GM10847 (cell line): Measurements from ENCODE around the gene STAC3.

Experiments
- POLR2A ChIP-seq: IDR thresholded peaks from 2 replicates; pipeline ENCODE4 v1.6.1; 2011; ENCODE audit not compliant: insufficient read length; ENCODE audit errors: extremely low read depth

The STAC3 gene

DNA sequence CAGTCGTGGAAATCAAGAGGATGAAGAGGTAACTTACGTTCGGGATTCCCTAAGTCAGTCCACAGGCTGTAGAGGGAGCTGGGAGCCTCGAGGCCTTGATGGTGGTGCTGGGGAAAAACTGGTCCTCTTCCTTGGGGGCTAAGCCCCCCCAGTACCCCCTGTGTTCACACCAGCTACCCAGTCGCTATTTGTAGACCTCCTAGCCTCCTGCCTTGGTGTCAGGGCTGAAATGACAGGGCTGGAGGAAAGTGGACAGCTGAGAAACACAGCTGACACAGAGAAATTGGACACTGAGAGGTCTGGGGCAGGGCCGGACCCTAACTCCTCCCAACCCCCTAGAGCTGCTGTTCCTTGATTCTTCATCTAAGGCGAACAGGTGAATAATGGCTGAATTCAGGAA, at the start of gene STAC3:
Gene STAC3, minus strand, starts transcription at position 232 of the 400 bp plus-strand sequence. CDS start 1,551 bp downstream, outside the sequence.
- TF ChIP-seq POLR2A = no peak

- TF ChIP-seq POLR2A = no peak
Measured at GRCh38 chr12:57299514-57300016, 48.6 kb upstream of the STAC3 start.

GRCh38 chr12:57296291-57296690, 45.3 kb upstream of the STAC3 start:
- TF ChIP-seq POLR2A = no peak

- no peak for TF ChIP-seq POLR2A
Measured at GRCh38 chr12:57280211-57281062, 29.4 kb upstream of the STAC3 start.

DNA sequence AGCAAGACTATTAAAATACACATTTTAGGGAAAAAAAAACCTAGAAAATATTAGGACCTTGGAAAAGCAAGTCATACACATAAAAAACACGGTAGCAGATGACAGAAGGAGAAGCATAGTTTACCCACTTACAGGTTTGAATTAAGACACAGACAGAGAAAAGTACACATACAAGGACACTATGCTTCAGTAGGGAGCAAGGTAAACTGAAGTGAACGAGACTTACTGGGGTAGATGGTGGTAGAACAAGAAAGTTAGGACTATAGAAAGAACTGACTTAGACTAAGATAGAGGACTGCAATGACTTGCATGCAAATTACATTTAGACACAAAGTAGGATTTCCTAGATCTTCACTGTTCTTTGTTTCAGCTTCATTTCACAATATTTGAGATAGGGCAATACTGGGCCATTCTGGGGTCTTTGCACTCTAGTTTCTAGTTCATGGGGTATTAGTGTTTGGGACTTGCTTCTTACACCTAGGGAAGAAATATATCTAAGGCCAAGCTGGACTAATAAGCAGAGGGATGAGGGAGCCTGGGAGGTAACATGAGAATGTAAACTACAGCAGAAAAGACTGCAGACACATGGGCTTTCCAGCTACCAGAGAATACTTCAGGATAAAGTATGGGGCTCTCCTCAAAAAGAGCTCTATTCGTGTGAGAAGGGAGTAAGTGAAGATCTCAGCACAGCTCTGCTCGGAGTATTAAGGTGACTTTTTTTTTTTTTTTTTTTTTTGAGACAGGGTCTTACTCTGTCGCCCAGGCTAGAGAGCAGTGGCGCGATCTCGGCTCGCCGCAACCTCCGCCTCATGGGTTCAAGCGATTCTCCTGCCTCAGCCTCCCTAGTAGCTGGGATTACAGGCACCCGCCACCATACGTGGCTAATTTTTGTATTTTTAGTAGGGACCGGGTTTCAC, 27.7 kb upstream of the STAC3 start:
- no peak for TF ChIP-seq POLR2A

DNA sequence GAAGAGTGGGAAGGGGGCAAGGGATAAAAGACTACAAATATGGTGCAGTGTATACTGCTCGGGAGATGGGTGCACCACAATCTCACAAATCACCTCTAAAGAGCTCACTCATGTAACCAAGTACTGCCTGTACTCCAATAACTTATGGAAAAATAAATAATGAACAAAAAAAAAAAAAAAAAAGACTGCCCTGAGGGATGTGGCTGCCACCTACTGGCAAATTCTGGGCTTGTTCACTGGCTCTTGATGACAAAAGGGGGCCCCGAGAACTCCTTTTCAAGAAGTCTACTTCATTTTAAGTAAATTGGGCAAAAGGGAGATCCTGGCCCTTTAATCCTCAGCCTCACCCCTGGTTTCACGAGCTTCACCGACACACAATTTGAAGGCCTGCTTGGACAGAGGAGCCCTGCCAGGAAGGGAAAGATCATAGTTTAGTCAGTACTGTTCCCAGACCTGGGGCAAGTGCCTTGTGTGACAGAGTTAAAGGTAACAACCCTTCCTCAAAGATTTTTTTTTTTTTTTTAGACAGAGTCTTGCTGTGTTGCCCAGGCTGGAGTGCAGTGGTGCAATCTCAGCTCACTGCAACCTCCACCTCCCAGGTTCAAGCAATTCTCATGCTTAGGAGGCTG, 26.1 kb upstream of the STAC3 start:
- no peak for TF ChIP-seq POLR2A

DNA sequence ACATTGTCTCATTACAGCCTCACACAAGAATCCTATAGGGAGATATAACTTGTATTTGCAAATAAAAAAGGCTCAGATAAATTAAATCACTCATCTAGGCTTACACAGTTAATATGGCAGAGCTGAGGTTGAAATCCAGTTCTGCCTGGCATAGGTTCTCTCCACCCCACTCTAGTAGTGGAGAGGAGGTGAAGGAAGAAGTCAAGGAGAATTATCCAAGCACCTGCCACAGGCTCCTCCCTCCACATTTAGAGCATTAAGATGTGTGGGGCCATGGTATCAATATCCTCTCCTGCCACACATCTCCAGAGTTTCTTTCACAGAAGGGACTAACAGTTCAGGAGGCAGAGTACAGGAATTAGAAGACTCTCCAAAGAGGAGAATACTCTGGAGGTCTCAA, 22.5 kb upstream of the STAC3 start:
- no peak for TF ChIP-seq POLR2A

DNA sequence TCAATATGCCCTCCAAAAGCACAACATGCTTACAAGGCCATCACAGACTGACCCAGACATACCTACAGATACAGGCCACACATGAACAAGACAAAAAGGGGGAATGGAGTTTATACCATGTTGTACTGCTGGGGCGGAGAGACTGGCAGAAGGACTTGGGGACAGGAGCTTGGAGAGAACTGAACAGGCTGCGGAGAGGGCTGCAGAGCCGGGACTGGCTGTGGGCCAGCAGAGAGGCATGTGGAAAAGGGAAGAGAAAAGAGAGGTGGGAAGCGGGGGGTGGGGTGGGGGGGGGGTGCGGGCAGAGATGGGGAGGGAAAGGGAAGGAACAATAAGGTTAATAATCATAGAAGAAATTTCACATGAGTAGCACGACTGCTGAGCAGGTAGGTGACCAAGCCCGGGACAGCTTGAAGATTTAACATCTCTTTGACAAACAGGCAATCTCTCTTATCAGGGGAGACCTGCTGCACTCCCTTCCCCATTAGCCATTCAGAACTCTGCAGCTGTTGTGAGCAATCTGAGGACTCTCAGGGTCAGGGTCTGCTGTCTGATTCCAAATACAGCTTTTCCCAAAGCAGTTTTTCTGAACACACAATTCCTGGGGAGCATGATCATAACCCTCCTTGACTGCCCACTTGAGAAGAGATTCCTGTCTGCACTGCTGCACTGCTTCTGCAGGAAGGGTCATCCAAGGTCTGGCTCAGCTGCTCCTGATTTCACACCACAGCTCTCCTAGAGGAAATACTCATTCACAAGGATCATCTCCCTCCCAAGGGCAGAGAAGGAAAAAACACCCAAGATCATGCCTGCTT, 21.6 kb upstream of the STAC3 start:
- TF ChIP-seq POLR2A = no peak

DNA sequence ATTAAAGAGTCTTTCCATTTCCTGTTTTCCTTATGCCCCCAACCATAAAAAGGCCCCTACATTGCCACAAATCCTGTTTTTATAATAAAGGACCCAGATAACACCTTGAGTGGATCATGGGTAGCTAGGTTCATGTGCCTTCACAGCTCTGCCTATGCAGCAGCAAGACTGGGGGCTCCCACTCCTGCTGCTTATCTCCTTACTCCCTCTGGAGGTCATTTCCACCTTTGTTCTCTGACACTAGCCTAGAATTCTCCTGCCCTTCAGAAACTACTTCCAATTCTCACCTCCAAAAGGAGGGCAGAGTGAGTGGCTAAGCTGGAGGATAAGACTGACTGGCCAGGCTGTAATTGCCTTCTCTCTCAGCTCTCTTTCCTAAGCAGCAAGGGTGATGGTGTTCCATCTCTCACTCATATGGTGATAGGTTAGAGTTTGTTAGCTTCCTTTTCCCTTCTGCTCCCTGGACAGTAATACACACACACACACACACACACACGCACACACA, 20.0 kb upstream of the STAC3 start:
- TF ChIP-seq POLR2A = no peak

DNA sequence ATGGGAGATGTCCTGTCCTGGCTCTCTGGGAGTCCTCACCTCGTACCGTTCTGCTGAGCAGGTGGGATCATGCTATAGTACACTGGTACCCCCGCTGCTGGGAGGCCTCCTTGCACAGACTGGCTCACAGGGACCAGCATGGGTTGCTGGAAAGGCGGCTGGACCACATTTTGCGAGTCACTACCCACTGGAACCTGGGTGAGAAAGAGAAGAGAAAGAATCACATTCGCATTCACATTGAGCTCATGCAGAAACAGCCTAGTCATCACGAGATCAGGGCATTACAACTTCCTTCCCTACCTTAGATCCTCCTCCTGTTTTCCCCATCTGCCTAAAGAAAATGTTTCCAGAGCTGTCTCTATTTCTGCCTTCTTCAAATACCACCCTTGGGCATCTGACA, 17.3 kb upstream of the STAC3 start:
- no peak for TF ChIP-seq POLR2A

- TF ChIP-seq POLR2A = no peak
Measured at GRCh38 chr12:57266681-57267080, 15.7 kb upstream of the STAC3 start.

DNA sequence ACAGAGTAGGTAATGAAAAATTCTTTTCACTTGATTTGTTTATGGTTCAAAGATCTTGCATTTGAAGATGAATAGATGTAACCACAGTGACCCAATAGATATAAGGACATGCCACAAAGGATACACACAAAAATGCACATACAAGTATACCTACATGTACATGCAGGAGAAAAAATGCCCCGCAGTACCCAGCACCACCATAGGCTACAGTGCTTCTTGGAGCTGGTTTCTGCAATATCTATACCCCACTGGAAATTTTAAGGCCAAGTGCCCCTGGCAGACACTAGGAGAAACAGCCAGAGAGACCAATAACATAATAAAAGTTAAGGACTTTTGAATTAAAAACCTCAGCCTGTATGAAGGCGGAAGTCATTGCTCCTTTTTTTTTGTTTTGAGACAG, 12.1 kb upstream of the STAC3 start:
- TF ChIP-seq POLR2A = no peak

DNA sequence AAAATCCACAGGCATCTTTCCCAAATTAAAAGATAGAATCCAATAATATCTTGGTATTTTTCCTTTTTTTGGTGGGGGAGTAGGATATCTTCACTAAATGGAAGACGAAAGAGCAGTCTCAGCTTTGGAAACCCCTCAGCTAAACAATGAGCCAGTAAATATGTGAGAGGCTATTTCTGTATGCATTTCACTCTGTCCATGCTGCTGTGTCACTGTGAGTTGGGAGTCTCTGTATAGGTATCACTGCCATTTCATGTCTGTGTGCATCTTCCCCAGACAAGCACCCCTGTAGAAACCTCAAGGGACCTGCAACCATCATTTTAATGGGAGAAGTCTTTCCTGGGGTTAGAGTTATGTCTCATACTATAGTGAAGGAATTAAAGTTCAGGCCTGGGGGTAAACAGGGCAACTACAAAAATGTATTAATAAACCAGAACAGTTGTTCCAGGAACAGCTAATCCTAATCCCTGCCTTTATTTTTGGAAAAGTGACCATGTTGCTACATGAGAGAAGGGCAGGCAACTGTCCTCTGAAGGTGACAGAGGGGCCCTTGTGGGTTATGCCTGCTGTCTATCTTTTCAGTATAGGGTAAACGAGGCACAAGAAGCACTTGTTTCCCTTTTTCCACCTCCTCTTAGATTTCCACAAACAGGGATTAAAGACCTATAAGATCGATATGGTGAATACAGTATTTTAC, 11.3 kb upstream of the STAC3 start:
- TF ChIP-seq POLR2A = no peak

DNA sequence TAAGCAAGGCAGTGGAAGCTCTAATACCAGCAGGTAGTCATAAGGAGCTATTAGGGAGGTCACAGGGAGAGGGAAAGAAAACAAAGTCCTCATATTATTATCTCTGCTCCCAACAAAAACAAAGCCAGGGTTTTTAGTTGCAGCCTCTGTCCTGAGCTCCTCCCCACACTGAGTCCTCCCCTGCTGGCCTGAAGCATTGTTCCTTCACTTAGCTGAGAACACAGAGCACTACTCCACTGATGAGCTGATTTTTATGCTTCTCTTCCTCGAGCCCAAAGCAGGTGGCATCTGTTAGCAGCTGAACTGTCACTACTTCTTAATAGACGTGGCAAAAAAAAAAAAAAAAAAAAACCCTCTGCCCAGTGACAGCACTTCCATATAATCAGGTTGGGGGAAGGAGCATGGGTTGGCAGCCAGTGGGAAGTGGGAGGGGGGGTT, 10.5 kb upstream of the STAC3 start:
- no peak for TF ChIP-seq POLR2A

DNA sequence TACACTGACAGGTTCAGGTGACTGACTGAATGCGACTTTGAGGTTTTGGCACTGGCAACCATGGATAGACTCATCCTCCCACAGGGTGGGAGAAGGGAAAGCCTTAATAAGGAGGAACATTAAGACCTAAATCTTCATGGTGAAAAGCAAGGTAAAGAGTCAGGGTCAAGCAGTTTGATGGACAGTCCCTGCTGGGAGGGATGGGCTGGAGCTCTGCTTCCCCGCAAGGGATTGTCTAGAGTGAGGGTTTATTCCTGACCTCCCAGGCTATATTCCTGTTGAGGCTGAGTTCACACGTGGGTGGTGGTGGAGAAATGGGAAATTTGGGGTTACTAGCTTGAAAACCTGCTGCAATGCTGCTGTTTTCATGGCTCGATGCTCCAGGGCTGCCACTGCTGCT, 9.4 kb upstream of the STAC3 start:
- TF ChIP-seq POLR2A = no peak
